SKM-1 (cell line): ENCODE results near the gene DPPA2.

ENCODE experiments used
- DNase-seq: peaks from one replicate; lab custom pipeline; 2025; ENCODE audit not compliant: unreplicated experiment; lab: John Stamatoyannopoulos, UW

The DPPA2 gene

GRCh38 chr3:109325657-109326056 lies 9.3 kb upstream of the DPPA2 start:
- no peak for DNase-seq

GRCh38 chr3:109325109-109325508 lies 8.8 kb upstream of the DPPA2 start:
- DNase-seq: no peak

GRCh38 chr3:109313061-109313460 lies 3.3 kb downstream of the DPPA2 start:
- no peak for DNase-seq

- DNase-seq: no peak
These were observed 18.8 kb downstream of the DPPA2 start for GRCh38 chr3:109297496-109297895.

- DNase-seq: no peak
These were observed 32.2 kb downstream of the DPPA2 start for GRCh38 chr3:109284071-109284470.

- no peak for DNase-seq
These were observed 37.8 kb downstream of the DPPA2 start for GRCh38 chr3:109278546-109278945.

- DNase-seq: no peak
These were observed 38.2 kb downstream of the DPPA2 start for GRCh38 chr3:109278141-109278540.

GRCh38 chr3:109275702-109276293 lies 40.5 kb downstream of the DPPA2 start:
- no peak for DNase-seq

GRCh38 chr3:109270779-109271178 lies 45.5 kb downstream of the DPPA2 start:
- no peak for DNase-seq

GRCh38 chr3:109269577-109270275 lies 46.6 kb downstream of the DPPA2 start:
- peak; percentile 22 for DNase-seq

GRCh38 chr3:109268181-109268580 lies 48.1 kb downstream of the DPPA2 start:
- DNase-seq: no peak

- DNase-seq: no peak
These were observed 51.0 kb downstream of the DPPA2 start for GRCh38 chr3:109265295-109265694.

- no peak for DNase-seq
These were observed 59.0 kb downstream of the DPPA2 start for GRCh38 chr3:109257269-109257668.

GRCh38 chr3:109254770-109255169 lies 61.5 kb downstream of the DPPA2 start:
- DNase-seq: no peak

GRCh38 chr3:109252641-109253040 lies 63.7 kb downstream of the DPPA2 start:
- DNase-seq: no peak
